ENCODE data around the gene FCN2.

FCN2 gene
- total RNA-seq: 0 to 1.4 (median 0) reads per million in 17 experiments

GRCh38 chr9:134880484-134881312 lies at the start of gene FCN2:
TSS of gene FCN2 (plus strand) at chr9:134880810. CDS start at chr9:134880822, 12 bp downstream.
- DNase-seq: no peak

GRCh38 chr9:134830926-134831720 lies 49.5 kb upstream of the FCN2 start:
- no peak for DNase-seq

GRCh38 chr9:134832471-134832870 lies 48.1 kb upstream of the FCN2 start:
- no peak for DNase-seq

- DNase-seq: no peak
Observed at GRCh38 chr9:134833294-134833880, 47.2 kb upstream of the FCN2 start.

GRCh38 chr9:134834217-134834956 lies 46.2 kb upstream of the FCN2 start:
- DNase-seq: no peak

- DNase-seq: no peak
Observed at GRCh38 chr9:134834957-134835419, 45.6 kb upstream of the FCN2 start.

- no peak for DNase-seq
Observed at GRCh38 chr9:134835448-134835847, 45.2 kb upstream of the FCN2 start.

GRCh38 chr9:134835987-134836386 lies 44.6 kb upstream of the FCN2 start:
- no peak for DNase-seq

- DNase-seq: no peak
Observed at GRCh38 chr9:134836406-134836970, 44.1 kb upstream of the FCN2 start.

- no peak for DNase-seq
Observed at GRCh38 chr9:134837529-134837928, 43.1 kb upstream of the FCN2 start.

GRCh38 chr9:134838651-134839454 lies 41.8 kb upstream of the FCN2 start:
- DNase-seq: no peak

- peak in 1 of 4 experiments; percentile 10 for DNase-seq
Observed at GRCh38 chr9:134839455-134840125, 41.0 kb upstream of the FCN2 start.

- DNase-seq: no peak
Observed at GRCh38 chr9:134840511-134840910, 40.1 kb upstream of the FCN2 start.

- DNase-seq: no peak
Observed at GRCh38 chr9:134841180-134841904, 39.3 kb upstream of the FCN2 start.

GRCh38 chr9:134842321-134842720 lies 38.3 kb upstream of the FCN2 start:
- DNase-seq: no peak

- no peak for DNase-seq
Observed at GRCh38 chr9:134843740-134844139, 36.9 kb upstream of the FCN2 start.

- no peak for DNase-seq
Observed at GRCh38 chr9:134844821-134845220, 35.8 kb upstream of the FCN2 start.

- DNase-seq: no peak
Observed at GRCh38 chr9:134846187-134846586, 34.4 kb upstream of the FCN2 start.

GRCh38 chr9:134846699-134847098 lies 33.9 kb upstream of the FCN2 start:
- DNase-seq: no peak

- DNase-seq: no peak
Observed at GRCh38 chr9:134847138-134847537, 33.5 kb upstream of the FCN2 start.

Measured in suppressor macrophage (primary cell).